Measurements from ENCODE around the gene COL9A3. TPM values are rescaled to one million over a fixed set of nuclear protein-coding genes. Genes with fewer than 3 reads are reported as not detected.

COL9A3 gene
- total RNA-seq, 2 experiments from 2014 or later, result not detected

- Histone ChIP-seq H3K27ac (ENCODE audit: low read depth in 1 of 2, low read length in 2 of 2) (no peak overlapping the region), H3K9me3 (ENCODE audit: control insufficient read depth in 1 of 2, insufficient read depth in 1 of 2, low read length in 2 of 2) (no peaks in the 10 kb centered on the region), H3K27me3 (ENCODE audit: control insufficient read depth in 1 of 2, insufficient read depth in 2 of 2, low read length in 2 of 2) (no peaks in the 10 kb centered on the region), H3K4me1 (ENCODE audit: insufficient read depth, low read length) (peaks cover 36% of the 10 kb centered on the region), H3K4me3 (ENCODE audit: low read length) (no peak overlapping the region), H3K36me3 (ENCODE audit: insufficient read depth, low read length) (peaks cover 33% of the 10 kb centered on the region)
- ChIA-PET CTCF (no interaction called here), POLR2A (no interaction called here)
- H3K9me3 Mint-ChIP-seq, result no peaks in the 10 kb centered on the region
- ATAC-seq (ENCODE audit: poor library complexity) (no peak), DNase-seq (no peak)
- intact Hi-C loops (cut with DNase I, micrococcal nuclease), result loop anchor here in 1 of 2 experiments (10.0 kb wide), 1 partner anchor 415 kb away; the partner anchor contains the start of gene RPS21
- H3K27ac Mint-ChIP-seq, result no peak overlapping the region
- peaks cover 52% of the 10 kb centered on the region for H3K36me3 Mint-ChIP-seq (ENCODE audit: low read depth)
- H3K4me3 Mint-ChIP-seq, result no peak overlapping the region
- no peak for TF ChIP-seq CTCF (IDR thresholded peaks at IDR 0.05)
- H3K4me1 Mint-ChIP-seq (ENCODE audit: low read depth), result peaks cover 39% of the 10 kb centered on the region
- peaks cover 4% of the 10 kb centered on the region for H3K27me3 Mint-ChIP-seq
Measured at GRCh38 chr20:62799873-62800272, 17.0 kb upstream of the COL9A3 start.

GRCh38 chr20:62800314-62801259 is 16.3 kb upstream of the COL9A3 start:
- Mint-ChIP-seq H3K36me3 (ENCODE audit: low read depth) (peaks cover 48% of the 10 kb centered on the region), H3K4me3 (peak overlapping the region; percentile 51), H3K27ac (no peak overlapping the region), H3K9me3 (no peaks in the 10 kb centered on the region), H3K27me3 (peaks cover 4% of the 10 kb centered on the region), H3K4me1 (ENCODE audit: low read depth) (peaks cover 36% of the 10 kb centered on the region)
- DNase-seq (no peak), ATAC-seq (ENCODE audit: poor library complexity) (no peak)
- intact Hi-C loops (cut with DNase I, micrococcal nuclease), result no loop called here
- H3K27ac ChIP-seq (ENCODE audit: low read depth in 1 of 2, low read length in 2 of 2), result no peak overlapping the region
- H3K36me3 ChIP-seq (ENCODE audit: insufficient read depth, low read length), result peaks cover 33% of the 10 kb centered on the region
- H3K9me3 ChIP-seq (ENCODE audit: control insufficient read depth in 1 of 2, insufficient read depth in 1 of 2, low read length in 2 of 2), result no peaks in the 10 kb centered on the region
- TF ChIP-seq CTCF (IDR thresholded peaks at IDR 0.05), result no peak
- H3K27me3 ChIP-seq (ENCODE audit: control insufficient read depth in 1 of 2, insufficient read depth in 2 of 2, low read length in 2 of 2), result no peaks in the 10 kb centered on the region
- peaks cover 31% of the 10 kb centered on the region for H3K4me1 ChIP-seq (ENCODE audit: insufficient read depth, low read length)
- ChIA-PET POLR2A (no interaction called here), CTCF (no interaction called here)
- no peak overlapping the region for H3K4me3 ChIP-seq (ENCODE audit: low read length)

GRCh38 chr20:62801284-62802010 is 15.4 kb upstream of the COL9A3 start:
- Histone ChIP-seq H3K36me3 (ENCODE audit: insufficient read depth, low read length) (peaks cover 36% of the 10 kb centered on the region), H3K27ac (ENCODE audit: low read depth in 1 of 2, low read length in 2 of 2) (no peak overlapping the region), H3K4me3 (ENCODE audit: low read length) (no peak overlapping the region), H3K9me3 (ENCODE audit: control insufficient read depth in 1 of 2, insufficient read depth in 1 of 2, low read length in 2 of 2) (no peaks in the 10 kb centered on the region), H3K4me1 (ENCODE audit: insufficient read depth, low read length) (peaks cover 35% of the 10 kb centered on the region), H3K27me3 (ENCODE audit: control insufficient read depth in 1 of 2, insufficient read depth in 2 of 2, low read length in 2 of 2) (no peaks in the 10 kb centered on the region)
- no peak for TF ChIP-seq CTCF (IDR thresholded peaks at IDR 0.05)
- CTCF ChIA-PET, result no interaction called here
- Mint-ChIP-seq H3K27me3 (peaks cover 4% of the 10 kb centered on the region), H3K27ac (peak overlapping the region; percentile 27), H3K4me3 (peak overlapping the region; percentile 34), H3K4me1 (ENCODE audit: low read depth) (peaks cover 35% of the 10 kb centered on the region), H3K36me3 (ENCODE audit: low read depth) (peaks cover 43% of the 10 kb centered on the region), H3K9me3 (no peaks in the 10 kb centered on the region)
- intact Hi-C loops (cut with DNase I, micrococcal nuclease), result no loop called here
- ATAC-seq (ENCODE audit: poor library complexity) (no peak), DNase-seq (no peak)
- POLR2A ChIA-PET, result no interaction called here
